GM12878 (cell line): ENCODE measurements around the gene ANO8.

Experiments
- ASH2L ChIP-seq: fragments of 300-600, 200-600 bp; sonication (generic); IDR thresholded peaks from 2 replicates; pipeline ENCODE4 v1.6.1; 2017; ENCODE audit warnings: low read depth, mild to moderate bottlenecking, borderline replicate concordance
- ATF3 ChIP-seq: IDR thresholded peaks from 2 replicates; pipeline ENCODE4 v1.6.1; 2011; ENCODE audit warnings: low read depth, mild to moderate bottlenecking, low read length, moderate library complexity, borderline replicate concordance; ENCODE audit errors: extremely low read depth
- CBX3 ChIP-seq: fragments of 200-600 bp; sonication (generic); IDR thresholded peaks from 2 replicates; pipeline ENCODE4 v1.6.1; 2016; ENCODE audit warnings: low read depth, borderline replicate concordance
- CTCF ChIP-seq, 3 experiments: IDR thresholded peaks in 2 of 3; conservative IDR thresholded peaks in 1 of 3; 2 replicates each; pipeline ENCODE4 v1.5.1; 2011; ENCODE audit warnings: low read depth in 3 of 3, low read length in 3 of 3, mild to moderate bottlenecking in 3 of 3, control low read depth in 2 of 3, moderate library complexity in 2 of 3, inconsistent platforms in 1 of 3, mixed read lengths in 1 of 3; ENCODE audit not compliant: control insufficient read depth in 2 of 3, insufficient read depth in 1 of 3; ENCODE audit errors: extremely low read depth in 1 of 3
- E2F8 ChIP-seq: fragments of 450-650 bp; IDR thresholded peaks from 2 replicates; pipeline ENCODE4 v1.6.1; 2018; ENCODE audit warnings: mild to moderate bottlenecking, low read depth, moderate library complexity; ENCODE audit not compliant: partially characterized antibody
- ELK1 ChIP-seq: IDR thresholded peaks from 2 replicates; pipeline ENCODE4 v1.6.1; 2012; ENCODE audit warnings: low read depth, low read length, improper control_type of control experiment
- NR2C1 ChIP-seq: fragments of 450-650 bp; IDR thresholded peaks from 2 replicates; pipeline ENCODE4 v1.6.1; 2017; ENCODE audit warnings: antibody characterized with exemption, mild to moderate bottlenecking, moderate library complexity
- PBX3 ChIP-seq: IDR thresholded peaks from 2 replicates; pipeline ENCODE4 v1.6.1; 2011; ENCODE audit warnings: mild to moderate bottlenecking, low read depth, low read length, moderate library complexity; ENCODE audit not compliant: insufficient replicate concordance
- POLR2AphosphoS5 ChIP-seq: IDR thresholded peaks from 2 replicates; pipeline ENCODE4 v1.6.1; 2011; ENCODE audit warnings: mild to moderate bottlenecking, low read length, inconsistent platforms
- RFX5 ChIP-seq: IDR thresholded peaks from 2 replicates; pipeline ENCODE4 v1.6.1; 2011; ENCODE audit warnings: low read depth, low read length, improper control_type of control experiment
- SREBF1 ChIP-seq: IDR thresholded peaks from 2 replicates; pipeline ENCODE4 v1.6.1; 2012; ENCODE audit warnings: mild to moderate bottlenecking, low read length
- USF1 ChIP-seq: IDR thresholded peaks from 2 replicates; pipeline ENCODE4 v1.6.1; 2011; ENCODE audit warnings: borderline replicate concordance, low read depth, mild to moderate bottlenecking, moderate library complexity, mixed read lengths, low read length; ENCODE audit not compliant: insufficient read depth; ENCODE audit errors: extremely low read length
- USF2 ChIP-seq: IDR thresholded peaks from 2 replicates; pipeline ENCODE4 v1.6.1; 2011; ENCODE audit warnings: low read depth, low read length, improper control_type of control experiment, borderline replicate concordance

GRCh38 chr19:17324357-17325114 is 10.1 kb downstream of the ANO8 start:
- TF ChIP-seq POLR2AphosphoS5 (no peak), E2F8 (no peak), ATF3 (no peak), RFX5 (no peak), CBX3 (no peak), NR2C1 (no peak), USF1 (no peak), ASH2L (no peak), CTCF (IDR thresholded peaks at IDR 0.05 in 2 of 3, conservative IDR thresholded peaks at IDR 0.05 in 1 of 3; ENCODE audit: control insufficient read depth in 2 of 3, extremely low read depth in 1 of 3, insufficient read depth in 1 of 3, low read depth in 3 of 3, low read length in 3 of 3) (no peak), SREBF1 (no peak), PBX3 (no peak), USF2 (no peak), ELK1 (no peak)
